ENCODE results near the gene ELF2.

DNA sequence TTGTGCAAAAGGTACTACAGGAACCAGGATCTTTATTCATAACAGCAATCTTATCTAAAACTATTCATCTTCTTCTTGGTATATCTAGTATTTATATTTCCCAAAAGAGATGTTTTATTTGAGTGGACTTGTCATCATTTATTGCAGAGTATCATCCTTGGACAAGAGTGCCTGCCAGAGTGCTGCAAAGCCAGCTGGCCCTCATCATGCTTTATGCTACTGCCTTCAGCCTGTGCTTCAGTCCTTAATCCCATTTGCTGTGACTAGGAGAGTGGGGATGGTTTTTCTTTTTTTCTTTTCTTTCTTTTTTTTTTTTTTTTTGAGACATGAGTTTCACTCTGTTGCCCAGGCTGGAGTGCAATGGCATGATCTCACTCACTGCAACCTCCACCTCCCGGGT lies 33.5 kb upstream of the ELF2 start:
- TF ChIP-seq POLR2A (IDR thresholded peaks at IDR 0.05), result no peak
- TF ChIP-seq, protein P1, sequence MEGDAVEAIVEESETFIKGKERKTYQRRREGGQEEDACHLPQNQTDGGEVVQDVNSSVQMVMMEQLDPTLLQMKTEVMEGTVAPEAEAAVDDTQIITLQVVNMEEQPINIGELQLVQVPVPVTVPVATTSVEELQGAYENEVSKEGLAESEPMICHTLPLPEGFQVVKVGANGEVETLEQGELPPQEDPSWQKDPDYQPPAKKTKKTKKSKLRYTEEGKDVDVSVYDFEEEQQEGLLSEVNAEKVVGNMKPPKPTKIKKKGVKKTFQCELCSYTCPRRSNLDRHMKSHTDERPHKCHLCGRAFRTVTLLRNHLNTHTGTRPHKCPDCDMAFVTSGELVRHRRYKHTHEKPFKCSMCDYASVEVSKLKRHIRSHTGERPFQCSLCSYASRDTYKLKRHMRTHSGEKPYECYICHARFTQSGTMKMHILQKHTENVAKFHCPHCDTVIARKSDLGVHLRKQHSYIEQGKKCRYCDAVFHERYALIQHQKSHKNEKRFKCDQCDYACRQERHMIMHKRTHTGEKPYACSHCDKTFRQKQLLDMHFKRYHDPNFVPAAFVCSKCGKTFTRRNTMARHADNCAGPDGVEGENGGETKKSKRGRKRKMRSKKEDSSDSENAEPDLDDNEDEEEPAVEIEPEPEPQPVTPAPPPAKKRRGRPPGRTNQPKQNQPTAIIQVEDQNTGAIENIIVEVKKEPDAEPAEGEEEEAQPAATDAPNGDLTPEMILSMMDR (IDR thresholded peaks at IDR 0.05), result no peak

Data from lower leg skin (tissue), 3 donors.